ENCODE results near the gene MBOAT1.

DNA sequence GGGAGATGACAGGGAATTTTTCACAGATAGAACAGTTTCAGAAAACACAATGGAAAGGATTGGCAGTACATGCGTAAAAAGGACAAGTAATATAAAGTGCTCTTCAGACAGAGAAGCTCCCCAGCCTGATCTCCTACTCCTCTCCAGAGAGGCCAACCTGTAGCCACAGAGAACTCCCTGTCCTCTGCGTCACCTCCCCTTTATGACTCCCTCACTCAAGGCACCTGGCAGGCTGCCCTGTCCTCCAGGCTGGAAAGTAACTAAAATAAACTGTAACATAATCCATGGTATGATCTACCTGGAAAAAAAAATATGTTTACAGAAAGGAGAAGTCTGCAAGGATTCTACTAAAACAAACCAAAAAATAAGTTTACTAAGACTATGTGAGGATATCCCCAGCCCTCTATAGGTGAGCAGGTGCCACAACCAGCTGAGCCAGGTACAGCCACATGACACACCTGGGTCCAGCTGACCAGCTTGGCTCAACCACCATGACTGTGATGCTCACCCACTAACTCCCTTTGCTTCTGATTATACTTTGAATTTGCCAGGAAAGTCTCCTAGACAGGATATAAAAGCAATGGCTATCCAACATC is 29.2 kb downstream of the MBOAT1 start:
- TF ChIP-seq CTCF (IDR thresholded peaks at IDR 0.05) (no peak), POLR2A (IDR thresholded peaks at IDR 0.05) (no peak)

Measured in uterus (tissue), 2 donors.